ENCODE measurements around the gene DKK1.

DNA sequence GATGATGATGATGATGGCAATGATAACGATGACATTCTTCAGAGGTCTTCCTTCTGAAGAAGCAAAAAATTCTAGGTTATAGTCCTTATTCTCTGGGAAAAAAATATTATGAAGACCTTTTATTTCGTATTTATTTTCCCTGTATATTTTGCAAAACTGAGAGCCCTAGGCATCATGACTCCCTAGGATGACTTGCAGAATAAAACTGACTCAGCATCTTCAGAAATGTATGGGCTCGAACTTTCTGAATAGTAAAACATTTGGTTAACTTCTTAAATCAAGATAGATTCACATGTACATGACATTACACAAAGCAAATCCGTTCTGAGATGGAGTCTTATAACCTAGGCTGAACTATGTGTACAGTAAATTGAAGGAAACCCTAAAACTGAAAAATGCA is 29.4 kb downstream of the DKK1 start:
- TF ChIP-seq BHLHE40 (IDR thresholded peaks at IDR 0.05; ENCODE audit: borderline replicate concordance) (no peak), ARNT (IDR thresholded peaks at IDR 0.05) (no peak), SP1 (IDR thresholded peaks at IDR 0.05) (no peak), SUZ12 (IDR thresholded peaks at IDR 0.05) (no peak), L3MBTL2 (conservative IDR thresholded peaks at IDR 0.05) (no peak), ZNF384 (IDR thresholded peaks at IDR 0.05) (no peak), FOXK2 (IDR thresholded peaks at IDR 0.05) (no peak), FOXM1 (IDR thresholded peaks at IDR 0.05; ENCODE audit: borderline replicate concordance) (no peak), ELF4 (IDR thresholded peaks at IDR 0.05) (no peak), TARDBP (IDR thresholded peaks at IDR 0.05) (no peak), CTBP1 (IDR thresholded peaks at IDR 0.05; ENCODE audit: borderline replicate concordance) (no peak), NFRKB (IDR thresholded peaks at IDR 0.05) (no peak), HDGF (IDR thresholded peaks at IDR 0.05; ENCODE audit: borderline replicate concordance) (no peak)

Measured in HEK293T (cell line).